Measurements from ENCODE around the gene EEF1A2.
"Not testable (repeated sequence)": the region's sequence is repeated elsewhere in the genome, so short reads cannot be mapped to it uniquely, and the experiment has no call there.

The EEF1A2 gene

GRCh38 chr20:63487116-63487764 is 11.6 kb downstream of the EEF1A2 start:
- DNase-seq (ENCODE audit: low spot score) = no peak

GRCh38 chr20:63486300-63486855 is 12.5 kb downstream of the EEF1A2 start:
- DNase-seq (ENCODE audit: low spot score) = no peak

- no peak for DNase-seq (ENCODE audit: low spot score)
Observed at GRCh38 chr20:63484651-63485403, 14.1 kb downstream of the EEF1A2 start.

- no peak for DNase-seq (ENCODE audit: low spot score)
Observed at GRCh38 chr20:63484236-63484635, 14.6 kb downstream of the EEF1A2 start.

GRCh38 chr20:63483834-63484233 is 15.0 kb downstream of the EEF1A2 start:
- no peak for DNase-seq (ENCODE audit: low spot score)

- DNase-seq (ENCODE audit: low spot score) = no peak
Observed at GRCh38 chr20:63482021-63482587, 16.8 kb downstream of the EEF1A2 start.

GRCh38 chr20:63481503-63481902 is 17.4 kb downstream of the EEF1A2 start:
- DNase-seq (ENCODE audit: low spot score) = no peak

- not testable (repeated sequence) for DNase-seq (ENCODE audit: low spot score)
Observed at GRCh38 chr20:63479695-63480419, 19.0 kb downstream of the EEF1A2 start.

GRCh38 chr20:63478346-63479302 is 20.3 kb downstream of the EEF1A2 start:
- DNase-seq (ENCODE audit: low spot score) = no peak

GRCh38 chr20:63477944-63478343 is 20.9 kb downstream of the EEF1A2 start:
- no peak for DNase-seq (ENCODE audit: low spot score)

- no peak for DNase-seq (ENCODE audit: low spot score)
Observed at GRCh38 chr20:63477061-63477616, 21.7 kb downstream of the EEF1A2 start.

- no peak for DNase-seq (ENCODE audit: low spot score)
Observed at GRCh38 chr20:63475209-63475608, 23.7 kb downstream of the EEF1A2 start.

GRCh38 chr20:63473555-63474449 is 25.1 kb downstream of the EEF1A2 start:
- no peak for DNase-seq (ENCODE audit: low spot score)

- no peak for DNase-seq (ENCODE audit: low spot score)
Observed at GRCh38 chr20:63472862-63473390, 26.0 kb downstream of the EEF1A2 start.

- no peak for DNase-seq (ENCODE audit: low spot score)
Observed at GRCh38 chr20:63471981-63472831, 26.7 kb downstream of the EEF1A2 start, which contains the start of gene KCNQ2. Gene KCNQ2, minus strand, starts transcription at chr20:63472655. Its CDS starts 192 bp downstream, at chr20:63472463.

GRCh38 chr20:63471717-63471980 is 27.2 kb downstream of the EEF1A2 start:
- DNase-seq (ENCODE audit: low spot score) = no peak

GRCh38 chr20:63471002-63471716 is 27.7 kb downstream of the EEF1A2 start:
- no peak for DNase-seq (ENCODE audit: low spot score)

GRCh38 chr20:63470410-63470809 is 28.5 kb downstream of the EEF1A2 start:
- DNase-seq (ENCODE audit: low spot score) = no peak

Data from Ammon's horn (tissue), 1 donor.